GM19452 (cell line): ENCODE data around the gene BAG1.

Experiments
- ATAC-seq: cut with Tn5 transposase; IDR thresholded peaks from one replicate; pipeline ENCODE4 v1.9.1; 2021; ENCODE audit not compliant: unreplicated experiment

The BAG1 gene

GRCh38 chr9:33277484-33277883 lies 13.0 kb upstream of the BAG1 start:
- ATAC-seq, result no peak

DNA sequence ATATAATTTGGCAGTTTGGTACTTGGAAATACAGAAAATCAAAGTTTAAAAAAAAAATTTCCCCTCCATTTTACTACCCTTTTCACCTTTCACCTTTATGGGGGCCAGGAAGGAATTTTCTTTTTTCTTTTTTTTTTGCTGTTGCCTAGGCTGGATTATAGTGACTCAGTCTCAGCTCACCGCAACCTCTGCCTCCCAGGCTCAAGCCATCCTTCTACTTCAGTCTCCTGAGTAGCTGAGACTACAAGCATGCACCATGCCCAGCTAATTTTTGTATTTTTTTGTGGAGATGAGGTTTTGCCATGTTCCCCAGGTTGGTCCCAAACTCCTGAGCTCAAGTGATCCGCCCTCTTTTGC lies 9.4 kb upstream of the BAG1 start:
- no peak for ATAC-seq

DNA sequence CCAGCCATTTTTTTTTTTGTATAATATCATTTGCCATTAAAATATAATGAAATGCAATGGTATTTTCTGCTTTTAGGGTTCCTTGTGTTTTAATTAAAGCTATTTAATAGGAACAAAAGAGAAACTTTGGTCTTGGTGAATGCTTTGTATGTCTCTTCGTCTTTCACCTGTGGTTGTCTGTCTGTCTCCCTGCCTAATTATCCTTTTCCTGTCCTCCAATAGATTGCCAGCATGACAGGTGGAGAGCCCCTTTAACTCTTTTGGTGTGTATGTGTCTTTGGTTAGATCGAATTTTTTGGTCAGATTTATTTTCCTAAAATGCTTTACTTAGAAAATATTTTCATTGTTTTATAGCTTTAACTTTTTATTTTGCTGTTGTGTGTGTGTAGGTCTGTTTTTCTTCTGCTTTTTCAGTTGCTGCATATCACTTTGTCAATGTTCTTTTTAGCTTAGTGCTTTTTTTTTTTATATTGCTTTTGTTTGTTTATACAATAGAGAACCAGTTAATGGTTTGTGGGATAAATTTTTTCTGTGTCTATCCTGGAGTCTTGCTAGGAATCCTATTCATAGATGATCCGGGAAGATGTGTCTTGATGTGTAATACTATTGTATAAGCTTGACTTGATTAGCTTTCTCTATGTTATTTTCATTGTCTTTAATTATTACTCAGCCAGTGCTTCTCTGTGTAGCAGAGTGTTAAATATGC lies 8.9 kb upstream of the BAG1 start:
- ATAC-seq, result no peak

- ATAC-seq, result no peak
These were observed 7.6 kb upstream of the BAG1 start for GRCh38 chr9:33272061-33272460.

- ATAC-seq, result no peak
These were observed 5.6 kb upstream of the BAG1 start for GRCh38 chr9:33270146-33270545.

DNA sequence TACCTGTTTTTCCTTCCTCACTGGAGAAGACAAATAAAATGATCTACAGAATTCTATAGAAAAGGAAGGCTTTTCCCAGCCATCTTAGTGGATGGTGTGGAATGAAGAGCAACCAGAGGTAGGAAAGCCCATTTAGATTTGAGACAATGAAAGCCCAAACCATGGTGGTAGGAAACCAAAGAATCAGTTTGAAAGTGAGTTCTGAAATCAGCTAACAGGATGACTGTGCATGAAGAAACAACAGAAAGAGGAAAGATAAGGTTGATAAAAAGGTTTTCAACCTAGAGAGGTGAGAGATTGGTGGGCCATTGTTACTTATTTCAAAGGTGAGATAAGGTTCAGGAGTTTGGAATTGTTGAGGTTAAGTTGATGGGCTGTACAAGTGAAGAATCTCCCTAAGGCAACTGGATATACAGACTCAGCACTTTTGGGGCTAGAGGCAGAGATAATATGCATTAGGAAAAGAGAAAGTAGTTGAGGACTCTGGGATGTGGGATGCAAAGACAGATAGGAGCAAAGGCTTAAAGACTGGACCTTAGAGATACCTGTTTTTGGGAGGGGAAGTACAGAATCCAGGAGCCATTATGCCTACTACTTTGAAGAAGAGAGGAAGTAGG lies 2.8 kb upstream of the BAG1 start:
- no peak for ATAC-seq

DNA sequence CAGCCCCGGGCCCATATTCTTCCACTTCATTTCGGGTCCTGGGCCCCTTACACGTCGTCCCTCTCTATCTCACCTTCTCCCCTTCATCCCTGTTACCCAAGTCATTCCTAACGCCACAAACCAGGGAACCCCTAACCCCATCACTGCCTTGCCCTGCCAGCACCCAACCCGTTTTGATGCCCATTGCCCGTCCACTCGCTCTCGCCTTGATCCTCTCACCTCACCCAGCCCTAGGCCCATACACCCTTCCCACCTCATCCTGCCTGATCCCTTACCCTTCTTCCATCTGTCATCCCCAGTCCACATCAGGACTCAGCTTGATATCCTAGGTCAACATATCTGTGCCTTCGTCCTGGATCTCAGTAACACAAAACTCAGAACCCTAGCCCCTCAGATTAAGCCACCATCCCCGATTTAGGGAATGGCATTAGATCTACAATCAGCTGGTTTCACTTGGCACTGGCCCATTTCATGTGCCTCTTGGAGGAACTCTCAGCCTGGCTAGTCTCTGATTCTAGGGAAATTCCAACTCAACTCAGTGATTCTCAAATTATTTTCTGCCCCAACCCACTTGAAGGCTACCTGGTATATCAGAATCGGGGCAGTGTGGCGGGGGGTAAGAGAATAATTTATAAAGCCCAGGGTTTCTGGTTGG lies 830 bp upstream of the BAG1 start:
- no peak for ATAC-seq

DNA sequence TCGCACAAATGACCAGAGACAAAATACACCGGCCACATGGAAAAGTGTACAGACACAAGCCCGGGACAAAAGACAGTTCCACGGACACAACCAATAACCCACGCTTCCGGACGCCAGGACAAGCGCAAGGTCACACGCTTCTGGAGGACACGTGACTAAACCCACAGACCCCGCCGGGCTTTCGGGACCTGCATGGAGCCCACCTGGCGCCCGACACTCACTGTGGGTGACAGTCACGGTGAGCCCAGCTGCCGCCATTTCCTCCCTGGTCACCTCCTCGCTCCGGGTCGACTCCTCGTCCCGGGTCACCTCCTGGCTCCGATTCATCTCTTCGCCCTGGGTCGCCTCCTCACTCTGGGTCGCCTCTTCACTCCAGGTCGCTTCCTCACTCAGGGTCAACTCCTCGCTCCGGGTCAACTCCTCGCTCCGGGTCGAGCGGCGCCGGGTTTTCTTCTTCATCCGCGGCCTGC lies 470 bp downstream of the BAG1 start:
- peak; percentile 19 for ATAC-seq

DNA sequence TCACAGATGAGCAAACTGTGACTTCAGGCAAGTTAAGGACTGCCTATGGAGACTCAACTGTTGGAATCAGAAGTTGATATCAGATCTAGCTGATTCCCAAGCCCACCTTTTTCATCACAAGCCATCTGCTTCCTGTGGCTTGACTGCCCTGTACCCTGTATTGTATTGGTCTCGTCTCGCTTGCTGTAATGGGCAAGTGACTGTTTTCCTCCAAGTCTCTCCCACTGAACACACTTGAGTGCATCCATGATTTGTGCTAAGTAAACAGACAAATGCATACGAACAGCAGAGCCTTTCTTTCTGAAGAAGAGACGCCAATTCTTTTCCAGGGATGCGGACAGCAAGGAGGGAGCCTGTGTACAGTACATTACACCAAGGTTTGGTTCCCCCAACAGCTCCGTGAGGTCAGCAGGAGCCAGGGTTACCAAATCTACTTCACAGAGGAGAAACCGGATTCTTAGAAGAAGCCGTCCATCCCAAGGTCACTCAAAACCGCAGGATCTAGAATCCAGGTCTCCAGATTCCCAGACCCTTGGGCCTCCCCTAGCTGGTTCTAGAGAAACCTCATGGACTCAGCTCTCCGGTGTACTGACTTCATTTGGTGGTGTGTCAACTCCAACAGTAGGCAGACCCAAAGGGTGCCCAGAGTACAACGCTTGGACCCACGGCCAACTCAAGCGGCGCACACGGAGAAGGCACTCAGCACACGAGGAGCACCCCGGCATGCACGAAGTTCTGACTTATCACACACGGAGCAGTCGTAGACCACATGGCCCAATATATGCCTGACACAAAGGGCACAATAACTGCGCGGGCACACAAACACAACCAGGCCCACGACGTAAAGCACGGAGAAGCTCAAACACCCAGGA lies 1.1 kb downstream of the BAG1 start:
- no peak for ATAC-seq

DNA sequence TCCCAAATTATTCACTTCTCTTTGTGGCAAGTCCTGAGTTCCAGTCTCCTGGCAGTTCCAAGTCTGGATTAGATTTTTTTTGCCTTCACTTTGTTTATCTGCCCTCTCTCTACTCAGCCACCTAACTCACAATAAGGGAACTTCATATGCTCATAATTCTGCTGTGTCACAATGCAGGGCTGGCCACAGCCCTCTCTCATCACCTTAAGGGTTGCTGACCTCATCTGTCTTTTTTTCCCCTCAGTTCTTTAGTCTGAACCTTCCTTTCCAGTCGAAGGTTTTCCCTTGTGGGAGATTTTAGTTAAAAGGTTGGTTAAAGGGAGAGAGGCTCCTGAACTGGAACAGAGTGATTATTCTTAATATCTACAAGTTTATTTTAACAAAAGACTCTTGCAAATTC lies 4.1 kb downstream of the BAG1 start:
- no peak for ATAC-seq

DNA sequence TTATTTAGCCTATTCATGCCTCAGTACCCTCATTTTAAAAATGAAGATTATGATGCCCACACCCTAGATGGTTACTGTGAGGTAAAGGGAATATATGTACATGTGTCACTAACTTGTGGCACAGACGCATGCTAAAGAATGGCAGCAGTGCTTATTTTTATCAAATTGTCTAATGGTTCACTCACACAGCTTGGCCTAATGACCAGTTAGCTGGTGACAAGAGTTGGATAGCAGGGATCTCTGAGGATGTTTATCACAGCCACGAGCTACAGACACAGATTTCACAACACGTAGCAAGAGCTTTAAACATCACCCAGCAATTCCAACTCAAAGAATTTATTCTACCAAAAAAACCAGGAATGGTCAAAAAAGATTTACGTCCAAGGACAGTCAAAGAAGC lies 7.2 kb downstream of the BAG1 start:
- ATAC-seq, result no peak

GRCh38 chr9:33256236-33256635 lies 8.3 kb downstream of the BAG1 start:
- no peak for ATAC-seq

DNA sequence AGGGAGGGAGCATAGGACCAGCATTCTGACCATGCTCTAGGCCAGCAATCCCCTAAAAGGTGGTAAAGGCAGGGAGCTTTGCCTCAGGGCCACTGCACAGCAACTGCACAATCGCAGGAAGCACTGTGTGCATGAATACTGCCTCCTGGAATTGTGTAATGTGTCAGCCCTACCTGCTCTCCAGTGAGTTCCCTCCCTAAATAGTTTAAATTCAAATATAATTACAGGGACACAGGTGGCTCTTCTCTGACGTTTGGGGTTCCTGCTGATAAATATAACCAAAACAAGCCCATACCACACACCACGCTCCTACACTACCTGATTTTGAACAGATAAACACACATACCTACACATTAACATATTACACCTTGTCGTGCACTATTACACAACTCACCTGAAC lies 9.0 kb downstream of the BAG1 start:
- no peak for ATAC-seq

GRCh38 chr9:33255014-33255413 lies 9.5 kb downstream of the BAG1 start:
- ATAC-seq, result no peak

DNA sequence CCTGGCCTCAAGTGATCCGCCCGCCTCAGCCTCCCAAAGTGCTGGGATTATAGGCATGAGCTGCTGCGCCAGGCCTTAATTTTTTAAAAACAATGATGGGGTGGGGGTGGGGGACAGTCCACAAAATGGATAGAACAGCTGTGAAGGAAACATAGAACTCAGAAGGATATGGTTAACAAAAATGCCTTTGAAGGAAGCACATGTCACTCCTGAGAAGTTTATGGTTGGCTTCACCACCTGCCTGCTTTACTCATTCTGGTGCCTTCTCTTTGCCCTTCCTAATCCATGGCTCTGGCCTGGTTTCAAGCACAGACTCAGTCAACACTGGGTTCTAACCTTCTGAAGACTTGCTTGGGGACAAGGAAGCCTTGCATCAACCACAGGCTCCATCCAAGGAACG lies 10.3 kb downstream of the BAG1 start:
- ATAC-seq, result no peak

- no peak for ATAC-seq
These were observed 14.0 kb downstream of the BAG1 start for GRCh38 chr9:33250458-33250995.

DNA sequence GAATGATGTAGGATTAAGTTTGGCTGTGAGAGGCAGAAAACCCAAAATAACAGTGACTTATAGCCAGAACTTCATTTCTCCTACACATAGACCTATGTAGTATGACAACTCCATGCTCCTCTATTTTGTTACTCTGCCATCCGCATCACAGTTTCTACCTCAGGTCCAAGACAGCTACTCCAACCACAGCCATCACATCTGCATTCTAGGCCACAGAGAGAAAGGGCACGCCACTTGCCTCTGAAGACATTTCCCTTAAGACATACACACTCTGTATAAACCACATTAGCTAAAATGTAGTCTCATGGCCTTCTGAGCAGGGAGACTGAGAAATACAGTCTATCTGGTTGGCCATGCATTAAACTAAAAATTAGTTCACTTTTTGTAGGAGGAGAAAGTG lies 14.5 kb downstream of the BAG1 start:
- ATAC-seq, result no peak

DNA sequence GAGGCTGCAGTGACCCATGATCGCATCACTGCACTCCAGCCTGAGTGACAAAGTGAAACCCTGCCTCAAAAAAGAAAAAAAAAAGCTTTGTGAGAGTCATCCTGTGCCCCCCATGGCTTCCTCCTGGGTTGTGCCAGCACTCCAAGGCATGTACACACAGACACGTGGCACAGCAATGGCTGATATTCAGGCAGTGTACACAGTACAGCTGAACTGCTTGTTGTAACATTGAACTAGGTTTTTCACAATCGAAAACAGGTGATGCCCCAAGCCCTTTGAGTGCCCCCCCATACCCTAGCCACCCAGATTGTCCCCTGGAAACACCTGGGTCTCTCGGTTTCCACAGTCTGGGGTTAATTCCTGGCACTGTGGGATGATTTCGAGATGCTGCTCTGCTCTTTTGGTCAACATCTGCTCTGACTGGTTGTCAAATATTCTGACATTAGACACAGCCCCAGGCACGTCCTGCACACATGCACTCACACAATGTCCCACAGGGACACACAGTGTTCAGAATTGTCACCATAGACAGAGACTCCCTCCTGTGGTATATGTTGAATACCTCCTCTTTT lies 15.3 kb downstream of the BAG1 start:
- ATAC-seq, result peak; percentile 64

GRCh38 chr9:33248606-33249005 lies 15.9 kb downstream of the BAG1 start:
- no peak for ATAC-seq

DNA sequence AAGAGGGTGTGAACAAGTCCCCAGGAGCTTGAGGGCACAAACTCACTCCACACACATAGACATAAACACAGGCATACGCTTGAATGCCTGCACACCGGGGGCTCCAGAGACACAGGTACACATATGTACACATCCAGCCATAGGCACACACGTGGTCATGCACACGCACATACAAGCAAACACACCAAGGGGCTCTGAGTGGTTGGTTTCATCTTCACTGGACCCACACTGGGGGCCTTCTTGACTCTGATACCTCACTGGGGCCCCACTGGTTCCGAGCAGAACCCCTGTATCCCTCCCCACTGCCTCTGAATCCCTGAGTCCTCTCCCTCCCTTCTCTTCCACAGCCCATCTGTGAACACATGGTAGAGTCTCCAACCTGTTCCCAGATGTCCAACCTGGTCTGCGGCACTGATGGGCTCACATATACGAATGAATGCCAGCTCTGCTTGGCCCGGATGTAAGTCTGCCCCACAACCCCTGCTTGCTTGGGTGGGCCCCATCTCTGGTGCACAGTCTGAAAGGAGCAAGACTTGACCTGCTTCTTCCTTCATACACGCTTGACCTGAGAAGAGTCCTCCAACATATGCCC lies 18.1 kb downstream of the BAG1 start:
- ATAC-seq, result no peak

DNA sequence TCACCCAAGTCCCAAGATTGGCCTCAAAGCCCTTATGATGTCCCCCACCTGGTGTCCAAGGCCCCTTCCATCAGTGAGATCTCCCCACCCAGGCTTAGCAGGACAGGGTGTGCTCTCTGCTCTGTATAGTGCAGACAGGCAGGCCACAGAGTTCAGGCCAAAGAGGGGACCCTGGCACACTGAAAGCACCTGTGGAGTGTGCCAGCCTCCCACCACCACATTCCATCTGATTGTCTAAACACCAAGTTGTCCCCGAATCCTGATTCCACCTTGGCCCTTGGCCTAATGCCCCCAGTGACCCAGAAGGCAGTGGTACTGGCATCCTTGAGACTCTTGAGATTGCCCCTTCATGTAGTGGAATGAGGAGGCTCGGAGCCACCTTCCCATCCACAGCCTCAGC lies 19.2 kb downstream of the BAG1 start:
- no peak for ATAC-seq
